GM23338 (cell line): ENCODE measurements around the gene VSTM2L. TPM values are rescaled to one million over a fixed set of nuclear protein-coding genes. Genes with fewer than 3 reads are reported as not detected.

ENCODE experiments used
- ATAC-seq: fragments of 200-7000 bp; cut with Tn5 transposase; 3 replicates; pipeline ENCODE4 v1.9.1; 2020
- DNase-seq: peaks from one replicate; pipeline ENCODE4 v3.0.0-alpha.2; 2015; ENCODE audit warnings: low spot score
- H2AFZ ChIP-seq: fragments of 200-600 bp; sonication (generic); 2 replicates; pipeline ENCODE4 v1.8.0; 2016; ENCODE audit warnings: antibody characterized with exemption, mild to moderate bottlenecking, moderate library complexity
- H3F3A ChIP-seq: fragments of 200-600 bp; sonication (generic); replicated peaks from 2 replicates; pipeline ENCODE4 v1.8.0; 2017; ENCODE audit warnings: antibody characterized with exemption, mixed run types, low read depth
- H3K27ac ChIP-seq: fragments of 200-600 bp; sonication (generic); 2 replicates; pipeline ENCODE4 v1.6.1; 2016; ENCODE audit warnings: low read depth
- H3K27me3 ChIP-seq: fragments of 200-600 bp; sonication (generic); 2 replicates; pipeline ENCODE4 v1.8.0; 2016; ENCODE audit warnings: mild to moderate bottlenecking, mixed run types, moderate library complexity; ENCODE audit not compliant: insufficient read depth
- H3K36me3 ChIP-seq: fragments of 200-600 bp; sonication (generic); 2 replicates; pipeline ENCODE4 v1.8.0; 2016; ENCODE audit warnings: mild to moderate bottlenecking; ENCODE audit not compliant: insufficient read depth
- H3K4me1 ChIP-seq: fragments of 200-600 bp; sonication (generic); 2 replicates; pipeline ENCODE4 v1.8.0; 2016; ENCODE audit warnings: mild to moderate bottlenecking, moderate library complexity; ENCODE audit not compliant: insufficient read depth
- H3K4me2 ChIP-seq: fragments of 200-600 bp; sonication (generic); 2 replicates; pipeline ENCODE4 v1.7.1; 2017; ENCODE audit warnings: mixed run types
- H3K4me3 ChIP-seq: fragments of 200-600 bp; sonication (generic); 2 replicates; pipeline ENCODE4 v1.6.1; 2016; ENCODE audit warnings: mixed run types
- H3K79me2 ChIP-seq: fragments of 200-600 bp; sonication (generic); replicated peaks from 2 replicates; pipeline ENCODE4 v1.8.0; 2017; ENCODE audit warnings: mild to moderate bottlenecking; ENCODE audit not compliant: insufficient read depth
- H3K9me2 ChIP-seq: fragments of 200-600 bp; sonication (generic); 2 replicates; pipeline ENCODE4 v1.8.0; 2017; ENCODE audit not compliant: insufficient read depth
- H4K20me1 ChIP-seq: fragments of 200-600 bp; sonication (generic); replicated peaks from 2 replicates; pipeline ENCODE4 v1.8.0; 2017; ENCODE audit warnings: mild to moderate bottlenecking; ENCODE audit not compliant: insufficient read depth
- H3K27ac Mint-ChIP-seq: 2 replicates; pipeline ENCODE4 v1.8.0; 2020; ENCODE audit warnings: inconsistent platforms, mild to moderate bottlenecking, moderate library complexity, mixed read lengths
- H3K27me3 Mint-ChIP-seq: 3 replicates; pipeline ENCODE4 v1.8.0; 2022; ENCODE audit warnings: low read depth, mild to moderate bottlenecking, moderate library complexity, mixed read lengths, inconsistent platforms; ENCODE audit not compliant: insufficient read depth, poor library complexity
- H3K36me3 Mint-ChIP-seq: 3 replicates; pipeline ENCODE4 v1.8.0; 2021; ENCODE audit warnings: low read depth, mild to moderate bottlenecking, inconsistent platforms, moderate library complexity, mixed read lengths
- H3K4me1 Mint-ChIP-seq: 3 replicates; pipeline ENCODE4 v1.8.0; 2020; ENCODE audit warnings: mild to moderate bottlenecking, inconsistent platforms, mixed read lengths
- H3K4me3 Mint-ChIP-seq: 3 replicates; pipeline ENCODE4 v1.8.0; 2021; ENCODE audit warnings: moderate library complexity, mild to moderate bottlenecking, inconsistent platforms, mixed read lengths
- H3K9me3 Mint-ChIP-seq: 3 replicates; pipeline ENCODE4 v1.8.0; 2020; ENCODE audit warnings: moderate library complexity, mild to moderate bottlenecking, inconsistent platforms, mixed read lengths
- EZH2 ChIP-seq: fragments of 200-600 bp; sonication (generic); IDR thresholded peaks from one replicate; pipeline ENCODE4 v1.8.0; 2017; ENCODE audit warnings: antibody characterized with exemption, mild to moderate bottlenecking, low read depth; ENCODE audit not compliant: unreplicated experiment
- STAT1 ChIP-seq: IDR thresholded peaks from one replicate; pipeline ENCODE4 v1.6.1; 2016; ENCODE audit warnings: antibody characterized with exemption; ENCODE audit not compliant: unreplicated experiment
- ZNF331 ChIP-seq: fragments of 250-450 bp; sonication (Bioruptor Pico); IDR thresholded peaks from 2 replicates; pipeline ENCODE4 v1.5.0; 2020; ENCODE audit warnings: low read depth, mild to moderate bottlenecking, moderate library complexity
- polyA plus RNA-seq: library from polyadenylated mRNA; unstranded; fragments of >200 nt; fragmentation: Nextera tagmentation; extraction: Ambion mirVana; gene quantifications from 2 replicates; pipeline ENCODE4 v1.2.1, GENCODE V29; 2016
- total RNA-seq: library from RNA; depleted of rRNA; stranded (reverse); fragments of >200 nt; shearing (Covaris generic); gene quantifications from 2 replicates; pipeline ENCODE4 v1.2.3, GENCODE V29; 2014
- TF ChIP-seq, protein P1 (sequence below): fragments of 250-450 bp; sonication (Bioruptor Pico); IDR thresholded peaks from 2 replicates; pipeline ENCODE4 v1.5.0; 2020; ENCODE audit warnings: mild to moderate bottlenecking, moderate library complexity

VSTM2L gene
- total and polyA plus RNA-seq, 2 experiments from 2014 or later: 0.60 to 1.9 TPM

- Mint-ChIP-seq H3K36me3 (peaks cover 14% of the 10 kb centered on the region; the same call in 2 of the 3 replicates), H3K9me3 (no peaks in the 10 kb centered on the region), H3K27ac (no peak overlapping the region; the same call in 1 of the 2 replicates), H3K4me3 (no peak overlapping the region), H3K4me1 (peaks cover 26% of the 10 kb centered on the region), H3K27me3 (peaks cover 6% of the 10 kb centered on the region)
- no peaks in the 10 kb centered on the region for H3K9me2 ChIP-seq
- H2AFZ ChIP-seq: no peak overlapping the region
- ATAC-seq (no peak), DNase-seq (no peak)
- TF ChIP-seq STAT1: no peak
- TF ChIP-seq, protein P1, sequence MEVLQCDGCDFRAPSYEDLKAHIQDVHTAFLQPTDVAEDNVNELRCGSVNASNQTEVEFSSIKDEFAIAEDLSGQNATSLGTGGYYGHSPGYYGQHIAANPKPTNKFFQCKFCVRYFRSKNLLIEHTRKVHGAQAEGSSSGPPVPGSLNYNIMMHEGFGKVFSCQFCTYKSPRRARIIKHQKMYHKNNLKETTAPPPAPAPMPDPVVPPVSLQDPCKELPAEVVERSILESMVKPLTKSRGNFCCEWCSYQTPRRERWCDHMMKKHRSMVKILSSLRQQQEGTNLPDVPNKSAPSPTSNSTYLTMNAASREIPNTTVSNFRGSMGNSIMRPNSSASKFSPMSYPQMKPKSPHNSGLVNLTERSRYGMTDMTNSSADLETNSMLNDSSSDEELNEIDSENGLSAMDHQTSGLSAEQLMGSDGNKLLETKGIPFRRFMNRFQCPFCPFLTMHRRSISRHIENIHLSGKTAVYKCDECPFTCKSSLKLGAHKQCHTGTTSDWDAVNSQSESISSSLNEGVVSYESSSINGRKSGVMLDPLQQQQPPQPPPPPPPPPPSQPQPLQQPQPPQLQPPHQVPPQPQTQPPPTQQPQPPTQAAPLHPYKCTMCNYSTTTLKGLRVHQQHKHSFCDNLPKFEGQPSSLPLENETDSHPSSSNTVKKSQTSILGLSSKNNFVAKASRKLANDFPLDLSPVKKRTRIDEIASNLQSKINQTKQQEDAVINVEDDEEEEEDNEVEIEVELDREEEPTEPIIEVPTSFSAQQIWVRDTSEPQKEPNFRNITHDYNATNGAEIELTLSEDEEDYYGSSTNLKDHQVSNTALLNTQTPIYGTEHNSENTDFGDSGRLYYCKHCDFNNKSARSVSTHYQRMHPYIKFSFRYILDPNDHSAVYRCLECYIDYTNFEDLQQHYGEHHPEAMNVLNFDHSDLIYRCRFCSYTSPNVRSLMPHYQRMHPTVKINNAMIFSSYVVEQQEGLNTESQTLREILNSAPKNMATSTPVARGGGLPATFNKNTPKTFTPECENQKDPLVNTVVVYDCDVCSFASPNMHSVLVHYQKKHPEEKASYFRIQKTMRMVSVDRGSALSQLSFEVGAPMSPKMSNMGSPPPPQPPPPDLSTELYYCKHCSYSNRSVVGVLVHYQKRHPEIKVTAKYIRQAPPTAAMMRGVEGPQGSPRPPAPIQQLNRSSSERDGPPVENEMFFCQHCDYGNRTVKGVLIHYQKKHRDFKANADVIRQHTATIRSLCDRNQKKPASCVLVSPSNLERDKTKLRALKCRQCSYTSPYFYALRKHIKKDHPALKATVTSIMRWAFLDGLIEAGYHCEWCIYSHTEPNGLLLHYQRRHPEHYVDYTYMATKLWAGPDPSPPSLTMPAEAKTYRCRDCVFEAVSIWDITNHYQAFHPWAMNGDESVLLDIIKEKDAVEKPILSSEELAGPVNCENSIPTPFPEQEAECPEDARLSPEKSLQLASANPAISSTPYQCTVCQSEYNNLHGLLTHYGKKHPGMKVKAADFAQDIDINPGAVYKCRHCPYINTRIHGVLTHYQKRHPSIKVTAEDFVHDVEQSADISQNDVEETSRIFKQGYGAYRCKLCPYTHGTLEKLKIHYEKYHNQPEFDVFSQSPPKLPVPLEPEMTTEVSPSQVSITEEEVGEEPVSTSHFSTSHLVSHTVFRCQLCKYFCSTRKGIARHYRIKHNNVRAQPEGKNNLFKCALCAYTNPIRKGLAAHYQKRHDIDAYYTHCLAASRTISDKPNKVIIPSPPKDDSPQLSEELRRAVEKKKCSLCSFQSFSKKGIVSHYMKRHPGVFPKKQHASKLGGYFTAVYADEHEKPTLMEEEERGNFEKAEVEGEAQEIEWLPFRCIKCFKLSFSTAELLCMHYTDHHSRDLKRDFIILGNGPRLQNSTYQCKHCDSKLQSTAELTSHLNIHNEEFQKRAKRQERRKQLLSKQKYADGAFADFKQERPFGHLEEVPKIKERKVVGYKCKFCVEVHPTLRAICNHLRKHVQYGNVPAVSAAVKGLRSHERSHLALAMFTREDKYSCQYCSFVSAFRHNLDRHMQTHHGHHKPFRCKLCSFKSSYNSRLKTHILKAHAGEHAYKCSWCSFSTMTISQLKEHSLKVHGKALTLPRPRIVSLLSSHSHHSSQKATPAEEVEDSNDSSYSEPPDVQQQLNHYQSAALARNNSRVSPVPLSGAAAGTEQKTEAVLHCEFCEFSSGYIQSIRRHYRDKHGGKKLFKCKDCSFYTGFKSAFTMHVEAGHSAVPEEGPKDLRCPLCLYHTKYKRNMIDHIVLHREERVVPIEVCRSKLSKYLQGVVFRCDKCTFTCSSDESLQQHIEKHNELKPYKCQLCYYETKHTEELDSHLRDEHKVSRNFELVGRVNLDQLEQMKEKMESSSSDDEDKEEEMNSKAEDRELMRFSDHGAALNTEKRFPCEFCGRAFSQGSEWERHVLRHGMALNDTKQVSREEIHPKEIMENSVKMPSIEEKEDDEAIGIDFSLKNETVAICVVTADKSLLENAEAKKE (CRISPR knock-in tag): no peak
- no peak for TF ChIP-seq EZH2
- TF ChIP-seq ZNF331 (CRISPR knock-in tag): no peak
- H3K36me3 ChIP-seq: no peaks in the 10 kb centered on the region
- H4K20me1 ChIP-seq: no peaks in the 10 kb centered on the region
- H3K4me2 ChIP-seq: no peak overlapping the region
- no peak overlapping the region for H3K4me3 ChIP-seq
- H3K27me3 ChIP-seq: no peaks in the 10 kb centered on the region
- H3K4me1 ChIP-seq: peaks cover 14% of the 10 kb centered on the region
- no peaks in the 10 kb centered on the region for H3F3A ChIP-seq
- no peaks in the 10 kb centered on the region for H3K79me2 ChIP-seq
- H3K27ac ChIP-seq: no peak overlapping the region
Measured at GRCh38 chr20:37867289-37868195, 35.4 kb upstream of the VSTM2L start.
